Glutamatergic neuron (in vitro differentiated cells): Measurements from ENCODE around the gene SLC35E3. TPM values are rescaled to one million over a fixed set of nuclear protein-coding genes. Genes with fewer than 3 reads are reported as not detected.

ENCODE experiments used
- DNase-seq: peaks from one replicate; pipeline ENCODE4 v3.0.0; 2022
- H3K27ac Mint-ChIP-seq: one replicate; pipeline ENCODE4 v1.8.0; 2020; ENCODE audit warnings: mild to moderate bottlenecking, mixed read lengths, inconsistent platforms; ENCODE audit not compliant: unreplicated experiment
- H3K27me3 Mint-ChIP-seq: one replicate; pipeline ENCODE4 v1.8.0; 2020; ENCODE audit warnings: mild to moderate bottlenecking, moderate library complexity, mixed read lengths, inconsistent platforms; ENCODE audit not compliant: unreplicated experiment
- H3K36me3 Mint-ChIP-seq: one replicate; pipeline ENCODE4 v1.8.0; 2020; ENCODE audit warnings: mild to moderate bottlenecking, mixed read lengths, inconsistent platforms; ENCODE audit not compliant: unreplicated experiment
- H3K4me1 Mint-ChIP-seq: one replicate; pipeline ENCODE4 v1.8.0; 2020; ENCODE audit warnings: mild to moderate bottlenecking, low read depth, mixed read lengths, inconsistent platforms; ENCODE audit not compliant: unreplicated experiment
- H3K4me3 Mint-ChIP-seq: one replicate; pipeline ENCODE4 v1.8.0; 2020; ENCODE audit warnings: mild to moderate bottlenecking, mixed read lengths, inconsistent platforms; ENCODE audit not compliant: unreplicated experiment
- H3K9me3 Mint-ChIP-seq: one replicate; pipeline ENCODE4 v1.8.0; 2020; ENCODE audit warnings: mild to moderate bottlenecking, moderate library complexity, mixed read lengths, inconsistent platforms; ENCODE audit not compliant: unreplicated experiment
- total RNA-seq: library from RNA; stranded (reverse); fragmentation: NEBNext Ultra II Directional; extraction: Animal tissue kit (Norgen Biotek cat#: 25700); gene quantifications from one replicate; pipeline ENCODE4 v1.2.1, GENCODE V29; 2021; ENCODE audit not compliant: unreplicated experiment
- TF ChIP-seq, protein P1 (sequence below): fragments of 200-600 bp; sonication (generic); IDR thresholded peaks from one replicate; pipeline ENCODE4 v1.5.0; 2021; ENCODE audit not compliant: partially characterized antibody, unreplicated experiment

The SLC35E3 gene
- total RNA-seq, 1 donor from 2014 or later: 26.2 TPM

DNA sequence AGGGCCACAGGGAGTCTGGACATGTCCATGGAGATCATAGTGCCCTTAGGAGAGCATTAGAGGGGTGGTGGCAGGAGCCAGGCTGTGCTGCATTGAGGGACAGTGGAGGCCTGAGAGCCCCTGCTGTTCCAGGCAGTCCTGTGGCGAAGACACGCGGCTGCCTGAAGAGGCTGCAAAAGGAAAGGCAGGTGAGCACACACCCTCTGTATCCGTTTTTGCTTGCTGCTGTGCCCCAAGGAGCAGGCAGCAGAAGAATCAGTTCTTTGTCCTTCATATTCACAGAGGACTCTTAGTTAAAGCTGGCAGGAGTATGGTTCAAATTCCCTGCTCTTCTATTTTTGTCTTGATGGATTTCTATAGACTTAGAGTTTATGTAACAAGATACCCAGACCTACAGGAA, 4.5 kb downstream of the SLC35E3 start:
- Mint-ChIP-seq H3K27ac (peak overlapping the region; percentile 82), H3K4me3 (peak overlapping the region; percentile 59), H3K4me1 (peaks cover 17% of the 10 kb centered on the region), H3K9me3 (peaks cover 6% of the 10 kb centered on the region), H3K36me3 (no peaks in the 10 kb centered on the region), H3K27me3 (peaks cover 10% of the 10 kb centered on the region)
- TF ChIP-seq, protein P1, sequence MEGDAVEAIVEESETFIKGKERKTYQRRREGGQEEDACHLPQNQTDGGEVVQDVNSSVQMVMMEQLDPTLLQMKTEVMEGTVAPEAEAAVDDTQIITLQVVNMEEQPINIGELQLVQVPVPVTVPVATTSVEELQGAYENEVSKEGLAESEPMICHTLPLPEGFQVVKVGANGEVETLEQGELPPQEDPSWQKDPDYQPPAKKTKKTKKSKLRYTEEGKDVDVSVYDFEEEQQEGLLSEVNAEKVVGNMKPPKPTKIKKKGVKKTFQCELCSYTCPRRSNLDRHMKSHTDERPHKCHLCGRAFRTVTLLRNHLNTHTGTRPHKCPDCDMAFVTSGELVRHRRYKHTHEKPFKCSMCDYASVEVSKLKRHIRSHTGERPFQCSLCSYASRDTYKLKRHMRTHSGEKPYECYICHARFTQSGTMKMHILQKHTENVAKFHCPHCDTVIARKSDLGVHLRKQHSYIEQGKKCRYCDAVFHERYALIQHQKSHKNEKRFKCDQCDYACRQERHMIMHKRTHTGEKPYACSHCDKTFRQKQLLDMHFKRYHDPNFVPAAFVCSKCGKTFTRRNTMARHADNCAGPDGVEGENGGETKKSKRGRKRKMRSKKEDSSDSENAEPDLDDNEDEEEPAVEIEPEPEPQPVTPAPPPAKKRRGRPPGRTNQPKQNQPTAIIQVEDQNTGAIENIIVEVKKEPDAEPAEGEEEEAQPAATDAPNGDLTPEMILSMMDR: no peak
- no peak for DNase-seq

DNA sequence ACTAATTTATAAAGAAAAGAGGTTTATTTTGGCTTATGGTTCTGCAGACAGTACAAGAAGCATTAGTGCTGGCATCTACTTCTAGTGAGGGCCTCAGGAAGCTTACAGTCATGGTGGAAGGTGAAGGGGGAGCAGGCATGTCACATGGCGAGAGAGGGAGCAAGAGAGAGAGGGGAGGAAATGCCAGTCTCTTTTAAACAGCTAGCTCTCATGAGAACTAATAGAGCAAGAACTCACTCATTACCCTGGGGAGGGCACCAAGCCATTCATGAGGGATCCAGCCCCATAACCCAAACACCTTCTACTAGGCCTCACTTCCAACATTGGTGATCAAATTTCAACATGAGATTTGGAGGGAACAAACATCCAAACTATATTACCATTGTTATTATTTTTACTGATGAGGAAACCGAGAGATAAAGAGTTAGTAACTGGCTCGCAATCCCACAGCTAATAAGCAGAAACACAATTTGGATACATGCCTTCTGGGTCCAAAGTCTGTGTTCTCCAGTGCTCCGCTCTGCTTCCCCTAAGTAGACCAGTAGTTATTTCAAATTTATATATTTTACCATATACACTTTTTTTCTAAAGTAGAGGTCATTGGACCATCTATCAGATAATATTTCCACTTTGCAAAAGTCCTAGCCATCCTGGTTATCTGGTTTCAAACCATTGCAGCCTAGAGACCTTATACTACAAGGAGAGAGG, 9.7 kb downstream of the SLC35E3 start:
- Mint-ChIP-seq H3K27me3 (no peaks in the 10 kb centered on the region), H3K36me3 (peaks cover under 1% of the 10 kb centered on the region), H3K27ac (no peak overlapping the region), H3K9me3 (no peaks in the 10 kb centered on the region), H3K4me3 (no peak overlapping the region), H3K4me1 (no peaks in the 10 kb centered on the region)
- no peak for DNase-seq
- TF ChIP-seq, protein P1: no peak

DNA sequence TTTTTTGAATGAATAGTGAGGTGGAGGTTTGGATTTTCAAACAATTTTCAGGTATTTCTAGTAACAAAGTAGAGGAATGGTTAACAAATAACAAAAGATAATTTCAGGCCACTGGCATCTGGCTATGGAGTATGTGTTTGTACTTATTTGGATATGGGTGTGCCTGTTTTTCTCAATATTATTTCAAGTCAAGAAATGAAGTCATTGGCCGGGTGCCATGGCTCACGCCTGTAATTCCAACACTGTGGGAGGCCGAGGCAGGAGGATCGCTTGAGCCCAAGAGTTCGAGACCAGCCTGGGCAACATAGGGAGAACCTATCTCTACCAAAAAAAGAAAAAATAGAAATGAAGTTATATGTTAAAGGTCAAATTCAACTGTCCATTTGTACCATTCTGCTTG, 13.9 kb downstream of the SLC35E3 start:
- Mint-ChIP-seq H3K4me1 (no peaks in the 10 kb centered on the region), H3K36me3 (peaks cover 4% of the 10 kb centered on the region), H3K27ac (no peak overlapping the region), H3K27me3 (no peaks in the 10 kb centered on the region), H3K4me3 (no peak overlapping the region), H3K9me3 (peaks cover 2% of the 10 kb centered on the region)
- TF ChIP-seq, protein P1: no peak
- no peak for DNase-seq

DNA sequence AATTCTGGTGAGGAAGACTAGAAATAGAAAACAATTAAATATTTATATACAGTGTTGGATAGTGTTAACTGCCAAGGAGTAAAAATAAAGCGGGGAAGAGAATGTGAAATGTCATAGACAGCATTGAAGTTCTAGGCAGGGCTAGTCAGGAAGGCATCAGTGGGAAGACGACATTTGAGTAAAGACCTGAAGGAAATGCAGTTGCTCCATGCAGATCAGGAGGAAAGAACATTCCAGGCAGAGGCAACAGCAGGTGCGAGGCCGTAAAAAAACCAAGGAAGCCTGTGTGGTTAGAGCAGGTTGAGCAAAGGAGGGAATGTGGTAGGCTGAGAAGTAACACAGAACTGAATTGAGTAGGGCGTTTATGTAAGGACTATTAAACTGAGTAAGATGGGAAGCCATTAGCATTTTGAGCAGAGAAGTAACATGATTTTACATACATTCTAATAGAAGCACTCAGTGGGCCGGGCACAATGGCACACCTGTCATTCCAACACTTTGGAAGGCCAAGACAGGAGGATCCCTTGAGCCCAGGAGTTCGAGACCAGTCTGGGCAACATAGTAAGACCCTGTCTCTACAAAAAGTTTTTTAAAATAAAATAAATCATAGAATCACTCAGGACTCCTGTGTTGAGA, 14.9 kb downstream of the SLC35E3 start:
- no peak overlapping the region for H3K4me3 Mint-ChIP-seq
- H3K36me3 Mint-ChIP-seq: peaks cover 4% of the 10 kb centered on the region
- peaks cover 2% of the 10 kb centered on the region for H3K9me3 Mint-ChIP-seq
- H3K27me3 Mint-ChIP-seq: no peaks in the 10 kb centered on the region
- H3K27ac Mint-ChIP-seq: no peak overlapping the region
- no peaks in the 10 kb centered on the region for H3K4me1 Mint-ChIP-seq
- TF ChIP-seq, protein P1: no peak
- DNase-seq: no peak

DNA sequence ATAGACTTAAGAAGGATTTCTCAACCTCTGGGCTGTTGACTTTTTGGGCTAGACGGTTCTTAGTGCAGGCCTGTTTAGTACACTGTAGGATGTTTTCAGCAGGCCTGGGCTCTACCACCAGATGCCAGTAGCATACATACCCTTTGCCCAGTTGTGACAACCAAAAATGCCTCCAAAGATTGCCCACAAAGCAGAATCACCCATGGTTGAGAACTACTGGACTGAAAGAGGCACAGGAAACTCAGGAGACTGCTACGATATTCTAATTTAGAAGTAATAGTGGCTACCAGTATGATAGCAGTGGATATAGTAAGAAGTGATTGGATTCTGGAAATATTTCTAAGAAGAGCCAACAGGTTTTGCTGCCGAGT, 15.5 kb downstream of the SLC35E3 start:
- Mint-ChIP-seq H3K36me3 (peaks cover 4% of the 10 kb centered on the region), H3K27me3 (no peaks in the 10 kb centered on the region)

More for the DNA sequence above, 15.5 kb downstream of the SLC35E3 start:
- Mint-ChIP-seq H3K4me3 (no peak overlapping the region), H3K9me3 (peaks cover 2% of the 10 kb centered on the region), H3K27ac (no peak overlapping the region), H3K4me1 (no peaks in the 10 kb centered on the region)
- TF ChIP-seq, protein P1: no peak
- DNase-seq: no peak
